GM18907 (cell line): ENCODE measurements around the gene PCDHA3.
"Not testable (repeated sequence)": the region's sequence is repeated elsewhere in the genome, so short reads cannot be mapped to it uniquely, and the experiment has no call there.

ENCODE experiments used
- ATAC-seq: cut with Tn5 transposase; IDR thresholded peaks from one replicate; pipeline ENCODE4 v1.9.1; 2021; ENCODE audit warnings: mild to moderate bottlenecking, moderate library complexity; ENCODE audit not compliant: unreplicated experiment

Gene PCDHA3

DNA sequence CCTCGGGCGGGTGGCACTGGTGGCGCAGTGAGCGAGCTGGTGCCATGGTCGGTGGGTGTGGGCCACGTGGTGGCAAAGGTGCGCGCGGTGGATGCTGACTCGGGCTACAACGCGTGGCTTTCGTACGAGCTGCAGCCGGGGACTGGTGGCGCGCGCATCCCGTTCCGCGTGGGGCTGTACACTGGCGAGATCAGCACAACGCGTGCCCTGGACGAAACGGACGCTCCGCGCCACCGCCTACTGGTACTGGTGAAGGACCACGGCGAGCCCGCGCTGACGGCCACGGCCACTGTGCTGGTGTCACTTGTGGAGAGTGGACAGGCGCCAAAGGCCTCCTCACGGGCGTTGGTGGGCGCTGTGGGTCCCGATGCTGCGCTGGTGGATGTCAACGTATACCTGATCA lies 8.0 kb downstream of the PCDHA3 start:
- ATAC-seq = no peak

DNA sequence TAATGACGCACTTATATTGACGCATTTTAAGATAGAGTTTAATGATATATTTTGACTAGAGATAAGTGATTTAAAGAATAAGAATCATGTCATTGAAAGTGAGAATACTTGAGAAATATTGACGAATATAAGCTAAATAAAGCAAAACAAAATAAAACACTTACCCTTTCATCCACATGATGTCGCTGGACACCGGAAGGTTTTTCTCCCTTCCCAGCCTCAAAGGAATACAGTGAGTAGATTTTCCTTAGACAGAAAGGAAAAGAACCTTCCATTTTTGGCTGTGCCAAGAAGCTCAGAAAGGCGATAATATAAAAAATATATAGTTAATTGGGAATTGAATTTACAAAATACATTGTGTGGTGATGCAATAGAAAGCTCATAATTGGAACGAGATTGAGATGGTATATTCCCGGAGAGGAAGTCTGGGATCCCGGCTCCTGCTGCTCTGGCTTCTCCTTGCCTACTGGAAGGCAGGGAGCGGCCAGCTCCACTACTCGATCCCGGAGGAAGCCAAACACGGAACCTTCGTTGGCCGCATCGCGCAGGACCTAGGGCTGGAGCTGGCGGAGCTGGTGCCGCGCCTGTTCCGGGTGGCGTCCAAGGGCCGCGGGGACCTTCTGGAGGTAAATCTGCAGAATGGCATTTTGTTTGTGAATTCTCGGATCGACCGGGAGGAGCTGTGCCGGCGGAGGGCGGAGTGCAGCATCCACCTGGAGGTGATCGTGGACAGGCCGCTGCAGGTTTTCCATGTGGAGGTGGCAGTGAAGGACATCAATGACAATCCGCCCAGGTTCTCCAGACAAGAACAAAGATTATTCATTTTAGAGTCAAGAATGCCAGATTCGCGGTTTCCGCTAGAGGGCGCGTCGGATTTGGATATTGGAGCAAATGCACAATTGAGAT lies 20.8 kb downstream of the PCDHA3 start, which contains the start of gene PCDHA5:
PCDHA5 (plus strand) TSS at position 239 of the 906 bp plus-strand sequence.
- ATAC-seq = no peak

DNA sequence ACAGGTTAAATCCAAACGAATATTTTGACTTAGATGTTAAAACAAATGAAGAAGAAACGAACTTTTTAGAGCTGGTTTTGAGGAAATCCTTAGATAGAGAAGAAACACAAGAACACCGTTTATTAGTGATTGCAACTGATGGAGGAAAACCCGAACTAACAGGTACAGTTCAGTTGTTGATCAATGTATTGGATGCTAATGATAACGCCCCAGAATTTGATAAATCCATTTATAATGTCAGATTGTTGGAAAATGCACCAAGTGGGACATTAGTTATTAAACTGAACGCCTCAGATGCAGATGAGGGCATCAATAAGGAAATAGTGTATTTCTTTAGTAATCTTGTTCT lies 21.4 kb downstream of the PCDHA3 start:
- no peak for ATAC-seq

DNA sequence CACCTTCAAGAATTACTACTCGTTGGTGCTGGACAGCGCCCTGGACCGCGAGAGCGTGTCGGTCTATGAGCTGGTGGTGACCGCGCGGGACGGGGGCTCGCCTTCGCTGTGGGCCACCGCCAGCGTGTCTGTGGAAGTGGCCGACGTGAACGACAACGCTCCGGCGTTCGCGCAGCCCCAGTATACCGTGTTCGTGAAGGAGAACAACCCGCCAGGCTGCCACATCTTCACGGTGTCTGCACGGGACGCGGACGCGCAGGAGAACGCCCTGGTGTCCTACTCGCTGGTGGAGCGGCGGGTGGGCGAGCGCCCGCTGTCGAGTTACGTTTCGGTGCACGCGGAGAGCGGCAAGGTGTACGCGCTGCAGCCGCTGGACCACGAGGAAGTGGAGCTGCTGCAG lies 22.1 kb downstream of the PCDHA3 start:
- ATAC-seq = not testable (repeated sequence)

DNA sequence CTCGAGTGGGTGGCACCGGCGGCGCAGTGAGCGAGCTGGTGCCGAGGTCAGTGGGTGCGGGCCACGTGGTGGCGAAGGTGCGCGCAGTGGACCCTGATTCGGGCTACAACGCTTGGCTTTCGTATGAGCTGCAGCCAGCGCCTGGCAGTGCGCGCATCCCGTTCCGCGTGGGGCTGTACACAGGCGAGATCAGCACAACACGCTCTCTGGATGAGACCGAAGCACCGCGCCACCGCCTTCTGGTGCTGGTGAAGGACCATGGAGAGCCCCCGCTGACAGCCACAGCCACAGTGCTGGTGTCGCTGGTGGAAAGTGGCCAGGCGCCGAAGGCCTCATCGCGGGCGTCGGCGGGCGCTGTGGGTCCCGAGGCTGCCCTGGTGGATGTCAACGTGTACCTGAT lies 22.6 kb downstream of the PCDHA3 start:
- no peak for ATAC-seq

DNA sequence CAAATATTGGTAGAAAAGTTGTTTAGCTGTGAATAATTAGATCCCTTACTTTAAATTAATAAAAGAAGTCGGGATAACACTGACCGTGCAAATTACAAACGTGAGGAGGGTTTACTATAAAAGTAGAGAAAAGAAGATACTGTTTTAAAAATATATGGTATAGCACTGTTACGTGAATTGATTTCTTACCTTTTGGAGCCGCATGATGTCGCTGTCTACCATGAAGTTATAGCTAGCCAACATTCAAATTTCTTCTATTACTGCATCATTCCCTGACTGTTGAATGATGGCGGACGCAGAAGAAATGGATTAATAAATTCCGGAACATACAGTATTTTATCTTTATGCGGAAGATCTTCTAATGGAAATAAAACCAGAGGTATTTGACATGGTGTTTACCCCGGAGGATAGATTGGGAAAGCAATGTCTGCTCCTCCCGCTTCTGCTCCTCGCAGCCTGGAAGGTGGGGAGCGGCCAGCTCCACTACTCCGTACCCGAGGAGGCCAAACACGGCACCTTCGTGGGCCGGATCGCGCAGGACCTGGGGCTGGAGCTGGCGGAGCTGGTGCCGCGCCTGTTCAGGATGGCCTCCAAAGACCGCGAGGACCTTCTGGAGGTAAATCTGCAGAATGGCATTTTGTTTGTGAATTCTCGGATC lies 27.0 kb downstream of the PCDHA3 start, which contains the start of gene PCDHA6:
PCDHA6 (plus strand) TSS at position 257 of the 658 bp plus-strand sequence; CDS start at position 389, 132 bp downstream.
- ATAC-seq = no peak

DNA sequence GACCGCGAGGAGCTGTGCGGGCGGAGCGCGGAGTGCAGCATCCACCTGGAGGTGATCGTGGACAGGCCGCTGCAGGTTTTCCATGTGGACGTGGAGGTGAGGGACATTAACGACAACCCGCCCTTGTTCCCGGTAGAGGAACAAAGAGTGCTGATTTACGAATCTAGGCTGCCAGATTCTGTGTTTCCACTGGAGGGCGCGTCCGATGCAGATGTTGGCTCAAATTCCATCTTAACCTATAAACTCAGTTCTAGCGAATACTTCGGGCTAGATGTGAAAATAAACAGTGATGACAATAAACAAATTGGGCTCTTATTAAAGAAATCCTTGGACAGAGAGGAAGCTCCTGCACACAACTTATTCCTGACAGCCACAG lies 27.5 kb downstream of the PCDHA3 start:
- ATAC-seq = no peak

DNA sequence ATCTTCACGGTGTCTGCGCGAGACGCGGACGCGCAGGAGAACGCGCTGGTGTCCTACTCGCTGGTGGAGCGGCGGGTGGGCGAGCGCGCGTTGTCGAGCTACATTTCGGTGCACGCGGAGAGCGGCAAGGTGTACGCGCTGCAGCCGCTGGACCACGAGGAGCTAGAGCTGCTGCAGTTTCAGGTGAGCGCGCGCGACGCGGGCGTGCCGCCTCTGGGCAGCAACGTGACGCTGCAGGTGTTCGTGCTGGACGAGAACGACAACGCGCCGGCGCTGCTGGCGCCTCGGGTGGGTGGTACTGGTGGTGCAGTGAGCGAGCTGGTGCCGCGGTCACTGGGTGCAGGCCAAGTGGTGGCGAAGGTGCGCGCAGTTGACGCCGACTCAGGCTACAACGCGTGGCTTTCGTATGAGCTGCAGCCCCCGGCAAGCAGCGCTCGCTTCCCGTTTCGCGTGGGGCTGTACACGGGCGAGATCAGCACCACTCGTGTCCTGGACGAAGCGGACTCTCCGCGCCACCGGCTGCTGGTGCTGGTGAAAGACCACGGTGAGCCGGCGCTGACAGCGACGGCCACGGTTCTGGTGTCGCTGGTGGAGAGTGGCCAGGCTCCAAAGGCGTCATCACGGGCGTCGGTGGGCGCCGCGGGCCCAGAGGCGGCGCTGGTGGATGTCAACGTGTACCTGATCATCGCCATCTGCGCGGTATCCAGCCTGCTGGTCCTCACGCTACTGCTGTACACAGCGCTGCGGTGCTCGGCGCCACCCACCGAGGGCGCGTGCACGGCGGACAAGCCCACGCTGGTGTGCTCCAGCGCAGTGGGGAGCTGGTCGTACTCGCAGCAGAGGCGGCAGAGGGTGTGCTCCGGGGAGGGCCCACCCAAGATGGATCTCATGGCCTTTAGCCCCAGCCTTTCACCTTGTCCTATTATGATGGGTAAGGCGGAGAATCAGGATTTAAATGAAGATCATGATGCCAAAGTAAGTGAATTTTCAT lies 28.9 kb downstream of the PCDHA3 start:
- ATAC-seq = not testable (repeated sequence)

DNA sequence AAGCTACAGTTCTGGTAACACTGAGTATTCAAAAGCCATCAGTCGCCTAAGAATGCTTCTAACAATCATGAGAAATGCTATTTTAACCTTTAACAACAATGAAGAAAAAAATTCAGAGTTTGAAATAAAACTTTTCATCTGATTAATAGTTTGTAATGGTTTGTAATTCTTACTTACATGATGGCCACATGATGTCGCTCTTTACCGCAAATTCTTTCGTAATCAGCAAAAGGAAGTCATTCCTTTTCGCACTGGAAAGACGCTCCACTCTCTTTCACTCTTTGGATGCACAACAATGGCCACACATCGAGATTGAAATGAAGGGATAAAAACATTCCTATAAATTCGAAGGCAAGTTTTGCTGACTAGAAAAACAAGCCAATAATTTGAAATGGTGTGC lies 33.1 kb downstream of the PCDHA3 start, which contains the start of gene PCDHA7:
PCDHA7 (plus strand) TSS at position 277 of the 400 bp plus-strand sequence; CDS start at position 392, 115 bp downstream.
- no peak for ATAC-seq

DNA sequence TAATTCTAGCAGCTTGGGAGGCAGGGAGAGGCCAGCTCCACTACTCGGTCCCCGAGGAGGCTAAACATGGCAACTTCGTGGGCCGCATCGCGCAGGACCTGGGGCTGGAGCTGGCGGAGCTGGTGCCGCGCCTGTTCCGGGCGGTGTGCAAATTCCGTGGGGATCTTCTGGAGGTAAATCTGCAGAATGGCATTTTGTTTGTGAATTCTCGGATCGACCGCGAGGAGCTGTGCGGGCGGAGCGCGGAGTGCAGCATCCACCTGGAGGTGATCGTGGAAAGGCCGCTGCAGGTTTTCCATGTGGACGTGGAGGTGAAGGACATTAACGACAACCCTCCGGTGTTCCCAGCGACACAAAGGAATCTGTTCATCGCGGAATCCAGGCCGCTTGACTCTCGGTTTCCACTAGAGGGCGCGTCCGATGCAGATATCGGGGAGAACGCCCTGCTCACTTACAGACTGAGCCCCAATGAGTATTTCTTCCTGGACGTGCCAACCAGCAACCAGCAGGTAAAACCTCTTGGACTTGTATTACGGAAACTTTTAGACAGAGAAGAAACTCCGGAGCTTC lies 33.7 kb downstream of the PCDHA3 start:
- not testable (repeated sequence) for ATAC-seq

DNA sequence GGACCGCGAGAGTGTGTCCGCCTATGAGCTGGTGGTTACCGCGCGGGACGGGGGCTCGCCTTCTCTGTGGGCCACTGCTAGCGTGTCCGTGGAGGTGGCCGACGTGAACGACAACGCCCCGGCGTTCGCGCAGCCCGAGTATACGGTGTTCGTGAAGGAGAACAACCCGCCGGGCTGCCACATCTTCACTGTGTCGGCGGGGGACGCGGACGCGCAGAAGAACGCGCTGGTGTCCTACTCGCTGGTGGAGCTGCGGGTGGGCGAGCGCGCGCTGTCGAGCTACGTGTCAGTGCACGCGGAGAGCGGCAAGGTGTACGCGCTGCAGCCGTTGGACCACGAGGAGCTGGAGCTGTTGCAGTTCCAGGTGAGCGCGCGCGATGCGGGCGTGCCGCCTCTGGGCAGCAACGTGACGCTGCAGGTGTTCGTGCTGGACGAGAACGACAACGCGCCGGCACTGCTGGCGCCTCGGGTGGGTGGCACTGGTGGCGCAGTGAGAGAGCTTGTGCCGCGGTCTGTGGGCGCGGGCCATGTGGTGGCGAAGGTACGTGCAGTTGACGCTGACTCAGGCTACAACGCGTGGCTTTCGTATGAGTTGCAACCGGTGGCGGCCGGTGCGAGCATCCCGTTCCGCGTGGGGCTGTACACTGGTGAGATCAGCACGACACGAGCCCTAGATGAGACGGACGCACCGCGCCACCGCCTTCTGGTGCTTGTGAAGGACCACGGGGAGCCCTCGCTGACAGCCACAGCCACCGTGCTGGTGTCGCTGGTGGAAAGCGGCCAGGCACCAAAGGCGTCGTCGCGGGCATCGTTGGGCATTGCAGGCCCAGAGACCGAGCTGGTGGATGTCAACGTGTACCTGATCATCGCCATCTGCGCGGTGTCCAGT lies 35.0 kb downstream of the PCDHA3 start:
- no peak for ATAC-seq

DNA sequence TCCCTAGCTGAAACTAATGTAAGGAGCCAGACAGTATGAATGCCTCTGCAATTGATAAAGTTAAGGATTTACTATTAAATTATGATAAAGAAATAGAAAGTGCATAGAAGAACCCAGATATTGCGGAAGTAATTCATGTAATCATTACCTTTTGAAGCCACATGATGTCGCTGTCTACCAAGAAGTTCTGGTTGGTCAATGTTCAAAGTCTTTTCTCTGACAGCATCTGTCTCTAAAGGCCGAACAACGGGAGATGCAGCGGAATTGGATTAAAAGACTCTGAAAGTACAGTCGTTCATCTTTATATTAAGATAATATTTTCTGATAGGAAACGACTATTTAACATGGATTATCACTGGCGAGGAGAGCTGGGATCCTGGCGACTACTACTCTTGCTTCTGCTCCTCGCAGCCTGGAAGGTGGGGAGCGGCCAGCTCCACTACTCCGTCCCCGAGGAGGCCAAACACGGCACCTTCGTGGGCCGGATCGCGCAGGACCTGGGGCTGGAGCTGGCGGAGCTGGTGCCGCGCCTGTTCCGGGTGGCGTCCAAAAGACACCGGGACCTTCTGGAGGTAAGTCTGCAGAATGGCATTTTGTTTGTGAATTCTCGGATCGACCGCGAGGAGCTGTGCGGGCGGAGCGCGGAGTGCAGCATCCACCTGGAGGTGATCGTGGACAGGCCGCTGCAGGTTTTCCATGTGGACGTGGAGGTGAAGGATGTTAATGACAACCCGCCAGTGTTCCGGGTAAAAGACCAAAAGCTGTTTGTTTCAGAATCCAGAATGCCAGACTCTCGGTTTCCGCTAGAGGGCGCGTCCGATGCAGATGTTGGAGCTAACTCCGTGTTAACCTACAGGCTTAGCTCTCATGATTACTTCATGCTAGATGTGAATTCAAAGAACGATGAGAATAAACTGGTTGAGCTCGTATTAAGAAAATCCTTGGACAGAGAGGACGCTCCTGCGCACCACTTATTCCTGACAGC lies 40.4 kb downstream of the PCDHA3 start, which contains the start of gene PCDHA8:
PCDHA8 (plus strand) TSS at position 210 of the 985 bp plus-strand sequence; CDS start at position 345, 135 bp downstream.
- no peak for ATAC-seq

DNA sequence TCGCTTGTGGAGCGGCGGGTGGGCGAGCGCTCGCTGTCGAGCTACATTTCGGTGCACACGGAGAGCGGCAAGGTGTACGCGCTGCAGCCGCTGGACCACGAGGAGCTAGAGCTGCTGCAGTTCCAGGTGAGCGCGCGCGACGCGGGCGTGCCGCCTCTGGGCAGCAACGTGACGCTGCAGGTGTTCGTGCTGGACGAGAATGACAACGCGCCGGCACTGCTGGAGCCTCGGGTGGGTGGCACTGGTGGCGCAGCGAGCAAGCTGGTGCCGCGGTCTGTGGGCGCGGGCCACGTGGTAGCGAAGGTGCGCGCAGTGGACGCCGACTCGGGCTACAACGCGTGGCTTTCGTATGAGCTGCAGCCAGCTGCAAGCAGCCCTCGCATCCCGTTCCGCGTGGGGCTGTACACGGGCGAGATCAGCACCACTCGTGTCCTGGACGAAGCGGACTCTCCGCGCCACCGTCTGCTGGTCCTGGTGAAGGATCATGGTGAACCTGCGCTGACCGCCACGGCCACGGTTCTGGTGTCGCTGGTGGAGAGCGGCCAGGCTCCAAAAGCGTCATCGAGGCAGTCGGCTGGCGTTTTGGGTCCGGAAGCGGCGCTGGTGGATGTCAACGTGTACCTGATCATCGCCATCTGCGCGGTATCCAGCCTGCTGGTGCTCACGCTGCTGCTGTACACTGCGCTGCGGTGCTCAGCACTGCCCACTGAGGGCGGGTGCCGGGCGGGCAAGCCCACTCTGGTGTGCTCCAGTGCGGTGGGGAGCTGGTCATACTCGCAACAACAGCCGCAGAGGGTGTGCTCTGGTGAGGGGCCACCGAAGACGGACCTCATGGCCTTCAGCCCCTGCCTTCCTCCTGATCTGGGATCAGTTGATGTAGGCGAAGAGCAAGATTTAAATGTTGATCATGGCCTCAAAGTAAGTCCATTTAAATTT lies 42.2 kb downstream of the PCDHA3 start:
- no peak for ATAC-seq

DNA sequence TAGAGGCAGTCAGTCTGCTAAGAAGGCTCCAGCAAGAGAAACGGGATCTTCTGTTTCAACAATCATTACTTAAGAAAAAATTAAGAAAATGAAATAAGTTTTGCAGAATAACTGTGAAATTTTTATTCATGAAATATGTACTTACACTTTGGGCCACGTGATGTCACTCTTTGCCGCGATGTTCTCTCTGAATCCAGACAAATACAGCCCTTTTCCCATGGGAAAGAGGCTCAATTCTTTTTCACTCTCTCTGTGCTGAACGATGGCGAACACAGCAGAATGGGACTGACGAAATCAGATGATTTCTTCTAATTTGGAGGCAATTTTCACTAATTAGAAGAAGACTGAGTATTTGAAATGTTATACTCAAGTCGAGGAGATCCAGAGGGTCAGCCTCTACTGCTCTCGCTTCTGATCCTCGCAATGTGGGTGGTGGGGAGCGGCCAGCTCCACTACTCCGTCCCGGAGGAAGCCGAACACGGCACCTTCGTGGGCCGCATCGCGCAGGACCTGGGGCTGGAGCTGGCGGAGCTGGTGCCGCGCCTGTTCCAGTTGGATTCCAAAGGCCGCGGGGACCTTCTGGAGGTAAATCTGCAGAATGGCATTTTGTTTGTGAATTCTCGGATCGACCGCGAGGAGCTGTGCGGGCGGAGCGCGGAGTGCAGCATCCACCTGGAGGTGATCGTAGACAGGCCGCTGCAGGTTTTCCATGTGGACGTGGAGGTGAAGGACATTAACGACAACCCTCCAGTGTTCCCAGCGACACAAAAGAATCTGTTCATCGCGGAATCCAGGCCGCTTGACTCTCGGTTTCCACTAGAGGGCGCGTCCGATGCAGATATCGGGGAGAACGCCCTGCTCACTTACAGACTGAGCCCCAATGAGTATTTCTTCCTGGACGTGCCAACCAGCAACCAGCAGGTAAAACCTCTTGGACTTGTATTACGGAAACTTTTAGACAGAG lies 47.6 kb downstream of the PCDHA3 start, which contains the start of gene PCDHA9:
PCDHA9 (plus strand) TSS at position 244 of the 964 bp plus-strand sequence; CDS start at position 358, 114 bp downstream.
- ATAC-seq = not testable (repeated sequence)

DNA sequence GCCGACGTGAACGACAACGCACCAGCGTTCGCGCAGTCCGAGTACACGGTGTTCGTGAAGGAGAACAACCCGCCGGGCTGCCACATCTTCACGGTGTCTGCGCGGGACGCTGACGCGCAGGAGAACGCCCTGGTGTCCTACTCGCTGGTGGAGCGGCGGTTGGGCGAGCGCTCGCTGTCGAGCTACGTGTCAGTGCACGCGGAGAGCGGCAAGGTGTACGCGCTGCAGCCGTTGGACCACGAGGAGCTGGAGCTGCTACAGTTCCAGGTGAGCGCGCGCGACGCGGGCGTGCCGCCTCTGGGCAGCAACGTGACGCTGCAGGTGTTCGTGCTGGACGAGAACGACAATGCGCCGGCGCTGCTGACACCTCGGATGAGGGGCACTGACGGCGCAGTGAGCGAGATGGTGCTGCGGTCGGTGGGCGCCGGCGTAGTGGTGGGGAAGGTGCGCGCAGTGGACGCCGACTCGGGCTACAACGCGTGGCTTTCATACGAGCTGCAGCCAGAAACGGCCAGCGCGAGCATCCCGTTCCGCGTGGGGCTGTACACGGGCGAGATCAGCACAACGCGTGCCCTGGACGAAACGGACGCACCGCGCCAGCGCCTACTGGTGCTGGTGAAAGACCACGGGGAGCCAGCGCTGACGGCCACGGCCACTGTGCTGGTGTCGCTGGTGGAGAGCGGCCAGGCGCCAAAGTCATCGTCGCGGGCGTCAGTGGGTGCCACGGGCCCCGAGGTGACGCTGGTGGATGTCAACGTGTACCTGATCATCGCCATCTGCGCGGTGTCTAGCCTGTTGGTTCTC lies 49.2 kb downstream of the PCDHA3 start:
- not testable (repeated sequence) for ATAC-seq
